H1 (cell line): ENCODE measurements around the gene DGKI. TPM values are rescaled to one million over a fixed set of nuclear protein-coding genes. Genes with fewer than 3 reads are reported as not detected.

Experiments used
- ASH2L ChIP-seq: fragments of 200-600, 300-600 bp; sonication (generic); IDR thresholded peaks from one replicate; pipeline ENCODE4 v1.7.1; 2017; ENCODE audit warnings: low read length
- CEBPB ChIP-seq: IDR thresholded peaks from 2 replicates; pipeline ENCODE4 v1.6.1; 2012; ENCODE audit warnings: low read depth, low read length
- CHD1 ChIP-seq: IDR thresholded peaks from 2 replicates; pipeline ENCODE4 v1.6.1; 2012; ENCODE audit warnings: low read depth, low read length, improper control_type of control experiment
- JUN ChIP-seq: IDR thresholded peaks from 2 replicates; pipeline ENCODE4 v1.6.1; 2011; ENCODE audit warnings: low read depth, mild to moderate bottlenecking, improper control_type of control experiment, low read length
- KDM1A ChIP-seq: fragments of 200-600, 300-600 bp; sonication (generic); IDR thresholded peaks from 2 replicates; pipeline ENCODE4 v1.7.1; 2016; ENCODE audit warnings: mild to moderate bottlenecking, low read length, borderline replicate concordance
- KDM4A ChIP-seq: IDR thresholded peaks from one replicate; pipeline ENCODE4 v1.7.1; 2012; ENCODE audit warnings: low read depth, mild to moderate bottlenecking, moderate library complexity, low read length, inconsistent platforms; ENCODE audit not compliant: severe bottlenecking
- NANOG ChIP-seq: IDR thresholded peaks from 2 replicates; pipeline ENCODE4 v1.6.1; 2011; ENCODE audit warnings: low read length, low read depth, mild to moderate bottlenecking, inconsistent platforms; ENCODE audit not compliant: insufficient read depth, poor library complexity, severe bottlenecking
- POLR2A ChIP-seq, 2 experiments: IDR thresholded peaks; 1 replicate in 1 of 2; 2 replicates in 1 of 2; pipeline ENCODE4 v1.6.1; 2011; ENCODE audit warnings: low read depth in 2 of 2, low read length in 2 of 2, mild to moderate bottlenecking in 2 of 2; ENCODE audit errors: control extremely low read depth in 1 of 2
- RAD21 ChIP-seq, 2 experiments: IDR thresholded peaks in 1 of 2; conservative IDR thresholded peaks in 1 of 2; 2 replicates each; pipeline ENCODE4 v1.6.1; 2011; ENCODE audit warnings: low read depth in 2 of 2, low read length in 2 of 2, improper control_type of control experiment in 1 of 2, inconsistent platforms in 1 of 2, mild to moderate bottlenecking in 1 of 2, moderate library complexity in 1 of 2
- SIN3A ChIP-seq, 2 experiments: IDR thresholded peaks in 1 of 2; conservative IDR thresholded peaks in 1 of 2; 2 replicates each; pipeline ENCODE4 v1.6.1; 2011 to 2012; ENCODE audit warnings: low read length in 2 of 2, improper control_type of control experiment in 1 of 2, low read depth in 1 of 2, mild to moderate bottlenecking in 1 of 2
- SP2 ChIP-seq: IDR thresholded peaks from 2 replicates; pipeline ENCODE4 v1.6.1; 2012; ENCODE audit warnings: mild to moderate bottlenecking, low read length, inconsistent platforms
- TAF1 ChIP-seq: IDR thresholded peaks from 2 replicates; pipeline ENCODE4 v1.6.1; 2011; ENCODE audit warnings: mild to moderate bottlenecking, low read depth, low read length
- TAF7 ChIP-seq: optimal IDR thresholded peaks from 2 replicates; pipeline ENCODE3; 2011; ENCODE audit warnings: low read depth, mild to moderate bottlenecking, inconsistent platforms, low read length, moderate library complexity, borderline replicate concordance
- TCF12 ChIP-seq: IDR thresholded peaks from 2 replicates; pipeline ENCODE4 v1.6.1; 2011; ENCODE audit warnings: low read depth, mild to moderate bottlenecking, low read length
- TEAD4 ChIP-seq: IDR thresholded peaks from 2 replicates; pipeline ENCODE4 v1.6.1; 2012; ENCODE audit warnings: low read depth, low read length, inconsistent platforms, mixed read lengths
- polyA plus RNA-seq, 7 experiments: library from polyadenylated mRNA; depleted of rRNA in 3 of 7; stranded (reverse) in 5 of 7; unstranded in 2 of 7; fragments of >200 nt in 5 of 7; fragments of 200-250 nt in 2 of 7; gene quantifications; 1 replicate in 5 of 7; 2 replicates in 1 of 7; 4 replicates in 1 of 7; pipeline versions ENCODE4 v1.2.1 to v1.2.3, GENCODE V29; 2011 to 2013; ENCODE audit warnings: missing spikeins in 2 of 7, mixed read lengths in 2 of 7
- total RNA-seq: library from RNA; stranded (reverse); fragmentation: NEBNext Ultra II Directional; extraction: Animal tissue kit (Norgen Biotek cat#: 25700); gene quantifications from 2 replicates; pipeline ENCODE4 v1.2.1, GENCODE V29; 2021

Gene DGKI
- total and polyA plus RNA-seq, 2 of the 8 experiments (the other 6 are each of a cell fraction or from before 2014, with no cell fraction given): 0.20 to 0.71 TPM

- no peak for TF ChIP-seq ASH2L
- TF ChIP-seq NANOG: no peak
- TF ChIP-seq TAF1: no peak
- TF ChIP-seq POLR2A (IDR thresholded peaks at IDR 0.05; ENCODE audit: control extremely low read depth in 1 of 2, low read depth in 2 of 2, low read length in 2 of 2): no peak
- no peak for TF ChIP-seq SP2
- TF ChIP-seq JUN: no peak
- no peak for TF ChIP-seq SIN3A (conservative IDR thresholded peaks at IDR 0.05 in 1 of 2, IDR thresholded peaks at IDR 0.05 in 1 of 2; ENCODE audit: low read depth in 1 of 2, low read length in 2 of 2)
- TF ChIP-seq KDM4A: no peak
- peak; percentile 91 to 93 for TF ChIP-seq RAD21 (IDR thresholded peaks at IDR 0.05 in 1 of 2, conservative IDR thresholded peaks at IDR 0.05 in 1 of 2; ENCODE audit: low read depth in 2 of 2, low read length in 2 of 2)
- TF ChIP-seq TEAD4: 0 out of 2 replicates have a peak, but pooled peaks have one; percentile 7
- TF ChIP-seq CHD1: no peak
- no peak for TF ChIP-seq TAF7
- 0 out of 2 replicates have a peak, but pooled peaks have one; percentile 33 for TF ChIP-seq CEBPB
- TF ChIP-seq KDM1A: no peak
- TF ChIP-seq TCF12: no peak
- TF ChIP-seq, all 59 proteins: peak for 4
Observed at GRCh38 chr7:137816696-137817320, 30.0 kb downstream of the DGKI start (continued).
